Measurements from ENCODE around the gene ETNK2.
A peak's percentile ranks its signal among the peaks of the same experiment; 100 is the strongest.

ETNK2 gene

GRCh38 chr1:204151552-204152309 is at the start of gene ETNK2:
Gene ETNK2, minus strand, starts transcription at chr1:204152044. Its CDS starts 192 bp downstream, at chr1:204151852.
- peak in 1 of 2 donors; percentile 28 for DNase-seq (ENCODE audit: low read depth in 2 of 2)

GRCh38 chr1:204201348-204202040 is 49.6 kb upstream of the ETNK2 start:
- no peak for DNase-seq (ENCODE audit: low read depth in 2 of 2)

- DNase-seq (ENCODE audit: low read depth in 2 of 2), result no peak
Measured at GRCh38 chr1:204199579-204199978, 47.7 kb upstream of the ETNK2 start.

- DNase-seq (ENCODE audit: low read depth in 2 of 2), result no peak
Measured at GRCh38 chr1:204198348-204199340, 46.8 kb upstream of the ETNK2 start.

GRCh38 chr1:204197068-204197467 is 45.2 kb upstream of the ETNK2 start:
- DNase-seq (ENCODE audit: low read depth in 2 of 2), result no peak

GRCh38 chr1:204196068-204196795 is 44.4 kb upstream of the ETNK2 start, which contains the start of gene KISS1:
Gene KISS1, minus strand, starts transcription at chr1:204196491. Its CDS starts 3,615 bp downstream, at chr1:204192876.
- DNase-seq (ENCODE audit: low read depth in 2 of 2), result no peak

GRCh38 chr1:204194771-204195170 is 42.9 kb upstream of the ETNK2 start:
- no peak for DNase-seq (ENCODE audit: low read depth in 2 of 2)

- no peak for DNase-seq (ENCODE audit: low read depth in 2 of 2)
Measured at GRCh38 chr1:204194080-204194479, 42.2 kb upstream of the ETNK2 start.

- no peak for DNase-seq (ENCODE audit: low read depth in 2 of 2)
Measured at GRCh38 chr1:204192589-204193352, 40.9 kb upstream of the ETNK2 start.

- no peak for DNase-seq (ENCODE audit: low read depth in 2 of 2)
Measured at GRCh38 chr1:204192046-204192445, 40.2 kb upstream of the ETNK2 start.

GRCh38 chr1:204191456-204191855 is 39.6 kb upstream of the ETNK2 start:
- DNase-seq (ENCODE audit: low read depth in 2 of 2), result no peak

- no peak for DNase-seq (ENCODE audit: low read depth in 2 of 2)
Measured at GRCh38 chr1:204190212-204191211, 38.7 kb upstream of the ETNK2 start.

GRCh38 chr1:204188959-204189639 is 37.3 kb upstream of the ETNK2 start:
- DNase-seq (ENCODE audit: low read depth in 2 of 2), result no peak

- DNase-seq (ENCODE audit: low read depth in 2 of 2), result no peak
Measured at GRCh38 chr1:204186597-204186996, 34.8 kb upstream of the ETNK2 start.

GRCh38 chr1:204181116-204181515 is 29.3 kb upstream of the ETNK2 start:
- no peak for DNase-seq (ENCODE audit: low read depth in 2 of 2)

GRCh38 chr1:204180133-204180532 is 28.3 kb upstream of the ETNK2 start:
- DNase-seq (ENCODE audit: low read depth in 2 of 2), result no peak

GRCh38 chr1:204178487-204179281 is 26.8 kb upstream of the ETNK2 start:
- DNase-seq (ENCODE audit: low read depth in 2 of 2), result no peak

- DNase-seq (ENCODE audit: low read depth in 2 of 2), result no peak
Measured at GRCh38 chr1:204177133-204177532, 25.3 kb upstream of the ETNK2 start.

All from stimulated activated CD4-positive, alpha-beta T cell treated with anti-CD3 and anti-CD28 coated beads, Interleukin-4, amount 100 ng/mL, for 48 hours (primary cell).